GM23338 (cell line): ENCODE measurements around the gene METTL22. TPM values are rescaled to one million over a fixed set of nuclear protein-coding genes. Genes with fewer than 3 reads are reported as not detected.

Source experiments
- ATAC-seq: fragments of 200-7000 bp; cut with Tn5 transposase; 3 replicates; pipeline ENCODE4 v1.9.1; 2020
- DNase-seq: peaks from one replicate; pipeline ENCODE4 v3.0.0-alpha.2; 2015; ENCODE audit warnings: low spot score
- H2AFZ ChIP-seq: fragments of 200-600 bp; sonication (generic); 2 replicates; pipeline ENCODE4 v1.8.0; 2016; ENCODE audit warnings: antibody characterized with exemption, mild to moderate bottlenecking, moderate library complexity
- H3F3A ChIP-seq: fragments of 200-600 bp; sonication (generic); replicated peaks from 2 replicates; pipeline ENCODE4 v1.8.0; 2017; ENCODE audit warnings: antibody characterized with exemption, mixed run types, low read depth
- H3K27ac ChIP-seq: fragments of 200-600 bp; sonication (generic); 2 replicates; pipeline ENCODE4 v1.6.1; 2016; ENCODE audit warnings: low read depth
- H3K27me3 ChIP-seq: fragments of 200-600 bp; sonication (generic); 2 replicates; pipeline ENCODE4 v1.8.0; 2016; ENCODE audit warnings: mild to moderate bottlenecking, mixed run types, moderate library complexity; ENCODE audit not compliant: insufficient read depth
- H3K36me3 ChIP-seq: fragments of 200-600 bp; sonication (generic); 2 replicates; pipeline ENCODE4 v1.8.0; 2016; ENCODE audit warnings: mild to moderate bottlenecking; ENCODE audit not compliant: insufficient read depth
- H3K4me1 ChIP-seq: fragments of 200-600 bp; sonication (generic); 2 replicates; pipeline ENCODE4 v1.8.0; 2016; ENCODE audit warnings: mild to moderate bottlenecking, moderate library complexity; ENCODE audit not compliant: insufficient read depth
- H3K4me2 ChIP-seq: fragments of 200-600 bp; sonication (generic); 2 replicates; pipeline ENCODE4 v1.7.1; 2017; ENCODE audit warnings: mixed run types
- H3K4me3 ChIP-seq: fragments of 200-600 bp; sonication (generic); 2 replicates; pipeline ENCODE4 v1.6.1; 2016; ENCODE audit warnings: mixed run types
- H3K79me2 ChIP-seq: fragments of 200-600 bp; sonication (generic); replicated peaks from 2 replicates; pipeline ENCODE4 v1.8.0; 2017; ENCODE audit warnings: mild to moderate bottlenecking; ENCODE audit not compliant: insufficient read depth
- H3K9me2 ChIP-seq: fragments of 200-600 bp; sonication (generic); 2 replicates; pipeline ENCODE4 v1.8.0; 2017; ENCODE audit not compliant: insufficient read depth
- H4K20me1 ChIP-seq: fragments of 200-600 bp; sonication (generic); replicated peaks from 2 replicates; pipeline ENCODE4 v1.8.0; 2017; ENCODE audit warnings: mild to moderate bottlenecking; ENCODE audit not compliant: insufficient read depth
- H3K27ac Mint-ChIP-seq: 2 replicates; pipeline ENCODE4 v1.8.0; 2020; ENCODE audit warnings: inconsistent platforms, mild to moderate bottlenecking, moderate library complexity, mixed read lengths
- H3K27me3 Mint-ChIP-seq: 3 replicates; pipeline ENCODE4 v1.8.0; 2022; ENCODE audit warnings: low read depth, mild to moderate bottlenecking, moderate library complexity, mixed read lengths, inconsistent platforms; ENCODE audit not compliant: insufficient read depth, poor library complexity
- H3K36me3 Mint-ChIP-seq: 3 replicates; pipeline ENCODE4 v1.8.0; 2021; ENCODE audit warnings: low read depth, mild to moderate bottlenecking, inconsistent platforms, moderate library complexity, mixed read lengths
- H3K4me1 Mint-ChIP-seq: 3 replicates; pipeline ENCODE4 v1.8.0; 2020; ENCODE audit warnings: mild to moderate bottlenecking, inconsistent platforms, mixed read lengths
- H3K4me3 Mint-ChIP-seq: 3 replicates; pipeline ENCODE4 v1.8.0; 2021; ENCODE audit warnings: moderate library complexity, mild to moderate bottlenecking, inconsistent platforms, mixed read lengths
- H3K9me3 Mint-ChIP-seq: 3 replicates; pipeline ENCODE4 v1.8.0; 2020; ENCODE audit warnings: moderate library complexity, mild to moderate bottlenecking, inconsistent platforms, mixed read lengths
- CREB1 ChIP-seq: fragments of 250-450 bp; sonication (Bioruptor Pico); IDR thresholded peaks from 2 replicates; pipeline ENCODE4 v1.5.0; 2020; ENCODE audit warnings: low read depth, mild to moderate bottlenecking, moderate library complexity
- CTCF ChIP-seq, 2 experiments: fragments of 200-600 bp in 1 of 2; sonication (generic) in 1 of 2; conservative IDR thresholded peaks; 2 replicates each; pipeline versions ENCODE4 v1.5.1 to v1.6.1; 2016 to 2017; ENCODE audit warnings: antibody characterized with exemption in 2 of 2, low read depth in 2 of 2, mild to moderate bottlenecking in 2 of 2, moderate library complexity in 1 of 2
- ETS1 ChIP-seq: IDR thresholded peaks from 2 replicates; pipeline ENCODE4 v1.6.1; 2016; ENCODE audit warnings: antibody characterized with exemption
- EZH2 ChIP-seq: fragments of 200-600 bp; sonication (generic); IDR thresholded peaks from one replicate; pipeline ENCODE4 v1.8.0; 2017; ENCODE audit warnings: antibody characterized with exemption, mild to moderate bottlenecking, low read depth; ENCODE audit not compliant: unreplicated experiment
- EZH2phosphoT487 ChIP-seq: fragments of 200-600 bp; sonication (generic); IDR thresholded peaks from one replicate; pipeline ENCODE4 v1.8.1; 2018; ENCODE audit warnings: antibody characterized with exemption; ENCODE audit not compliant: unreplicated experiment
- JUNB ChIP-seq: IDR thresholded peaks from one replicate; pipeline ENCODE4 v1.6.1; 2016; ENCODE audit warnings: antibody characterized with exemption; ENCODE audit not compliant: unreplicated experiment
- NANOG ChIP-seq: IDR thresholded peaks from 2 replicates; pipeline ENCODE4 v1.6.1; 2016; ENCODE audit warnings: antibody characterized with exemption, borderline replicate concordance
- POLR2AphosphoS5 ChIP-seq: IDR thresholded peaks from 2 replicates; pipeline ENCODE4 v1.6.1; 2016; ENCODE audit warnings: antibody characterized with exemption, low read depth
- REST ChIP-seq: IDR thresholded peaks from one replicate; pipeline ENCODE4 v1.6.1; 2018; ENCODE audit warnings: antibody characterized with exemption; ENCODE audit not compliant: unreplicated experiment
- STAT1 ChIP-seq: IDR thresholded peaks from one replicate; pipeline ENCODE4 v1.6.1; 2016; ENCODE audit warnings: antibody characterized with exemption; ENCODE audit not compliant: unreplicated experiment
- ZNF114 ChIP-seq: fragments of 250-450 bp; sonication (Bioruptor Pico); IDR thresholded peaks from 2 replicates; pipeline ENCODE4 v1.5.0; 2020; ENCODE audit warnings: mild to moderate bottlenecking, moderate library complexity
- ZNF331 ChIP-seq: fragments of 250-450 bp; sonication (Bioruptor Pico); IDR thresholded peaks from 2 replicates; pipeline ENCODE4 v1.5.0; 2020; ENCODE audit warnings: low read depth, mild to moderate bottlenecking, moderate library complexity
- polyA plus RNA-seq: library from polyadenylated mRNA; unstranded; fragments of >200 nt; fragmentation: Nextera tagmentation; extraction: Ambion mirVana; gene quantifications from 2 replicates; pipeline ENCODE4 v1.2.1, GENCODE V29; 2016
- total RNA-seq: library from RNA; depleted of rRNA; stranded (reverse); fragments of >200 nt; shearing (Covaris generic); gene quantifications from 2 replicates; pipeline ENCODE4 v1.2.3, GENCODE V29; 2014

The METTL22 gene
- total and polyA plus RNA-seq, 2 experiments from 2014 or later, result 51.4 to 51.8 TPM

GRCh38 chr16:8676737-8677375 lies 55.4 kb downstream of the METTL22 start (continued):
- TF ChIP-seq REST, result no peak
- TF ChIP-seq CTCF (conservative IDR thresholded peaks at IDR 0.05; ENCODE audit: low read depth in 2 of 2), result no peak
- no peak for TF ChIP-seq STAT1
- TF ChIP-seq CREB1, result no peak
- no peak for TF ChIP-seq ZNF114 (CRISPR knock-in tag)
- TF ChIP-seq POLR2AphosphoS5, result no peak

GRCh38 chr16:8677481-8677880 lies 56.0 kb downstream of the METTL22 start:
- H2AFZ ChIP-seq, result no peak overlapping the region
- Mint-ChIP-seq H3K36me3 (peaks cover 3% of the 10 kb centered on the region; the same call in 1 of the 3 replicates), H3K27me3 (peaks cover 20% of the 10 kb centered on the region), H3K27ac (no peak overlapping the region), H3K4me1 (peaks cover 20% of the 10 kb centered on the region), H3K9me3 (no peaks in the 10 kb centered on the region), H3K4me3 (no peak overlapping the region)
- H3K4me3 ChIP-seq, result no peak overlapping the region
- ATAC-seq (no peak), DNase-seq (no peak)
- H3K27me3 ChIP-seq, result peaks cover 18% of the 10 kb centered on the region
- no peaks in the 10 kb centered on the region for H3K9me2 ChIP-seq
- H3K79me2 ChIP-seq, result no peaks in the 10 kb centered on the region
- no peak overlapping the region for H3K4me2 ChIP-seq
- H3K27ac ChIP-seq, result no peak overlapping the region
- H3F3A ChIP-seq, result no peaks in the 10 kb centered on the region
- H3K4me1 ChIP-seq, result peaks cover 9% of the 10 kb centered on the region
- no peaks in the 10 kb centered on the region for H4K20me1 ChIP-seq
- H3K36me3 ChIP-seq, result no peaks in the 10 kb centered on the region
- no peak for TF ChIP-seq EZH2phosphoT487
- no peak for TF ChIP-seq ETS1
- no peak for TF ChIP-seq ZNF331 (CRISPR knock-in tag)
- TF ChIP-seq CTCF (conservative IDR thresholded peaks at IDR 0.05; ENCODE audit: low read depth in 2 of 2), result no peak
- no peak for TF ChIP-seq JUNB
- TF ChIP-seq REST, result no peak
- TF ChIP-seq ZNF114 (CRISPR knock-in tag), result no peak
- TF ChIP-seq STAT1, result no peak
- no peak for TF ChIP-seq EZH2
- TF ChIP-seq POLR2AphosphoS5, result no peak
- TF ChIP-seq NANOG, result no peak
